GM12891 (cell line): ENCODE measurements around the gene TEAD1.

Source experiments
- PAX5 ChIP-seq: IDR thresholded peaks from 2 replicates; pipeline ENCODE4 v1.6.1; 2011; ENCODE audit warnings: low read length, moderate library complexity, mild to moderate bottlenecking; ENCODE audit not compliant: insufficient read depth, severe bottlenecking
- POLR2A ChIP-seq: IDR thresholded peaks from 2 replicates; pipeline ENCODE4 v1.6.1; 2011; ENCODE audit warnings: low read depth, low read length, control low read depth
- POLR2AphosphoS5 ChIP-seq: IDR thresholded peaks from 2 replicates; pipeline ENCODE4 v1.6.1; 2011; ENCODE audit warnings: low read depth, low read length, control low read depth
- POU2F2 ChIP-seq: IDR thresholded peaks from 2 replicates; pipeline ENCODE4 v1.6.1; 2011; ENCODE audit warnings: low read depth, mild to moderate bottlenecking, control low read depth, low read length, moderate library complexity
- SPI1 ChIP-seq: IDR thresholded peaks from 2 replicates; pipeline ENCODE4 v1.6.1; 2011; ENCODE audit warnings: low read depth, low read length, control low read depth
- TAF1 ChIP-seq: IDR thresholded peaks from 2 replicates; pipeline ENCODE4 v1.6.1; 2011; ENCODE audit warnings: low read depth, low read length, control low read depth

GRCh38 chr11:12979928-12980689, 305.9 kb downstream of the TEAD1 start:
- no peak for TF ChIP-seq POLR2AphosphoS5
- TF ChIP-seq POLR2A = no peak
- no peak for TF ChIP-seq TAF1
- TF ChIP-seq POU2F2 = no peak
- TF ChIP-seq SPI1 = no peak
- no peak for TF ChIP-seq PAX5
